ENCODE results near the gene SLC16A8.

DNA sequence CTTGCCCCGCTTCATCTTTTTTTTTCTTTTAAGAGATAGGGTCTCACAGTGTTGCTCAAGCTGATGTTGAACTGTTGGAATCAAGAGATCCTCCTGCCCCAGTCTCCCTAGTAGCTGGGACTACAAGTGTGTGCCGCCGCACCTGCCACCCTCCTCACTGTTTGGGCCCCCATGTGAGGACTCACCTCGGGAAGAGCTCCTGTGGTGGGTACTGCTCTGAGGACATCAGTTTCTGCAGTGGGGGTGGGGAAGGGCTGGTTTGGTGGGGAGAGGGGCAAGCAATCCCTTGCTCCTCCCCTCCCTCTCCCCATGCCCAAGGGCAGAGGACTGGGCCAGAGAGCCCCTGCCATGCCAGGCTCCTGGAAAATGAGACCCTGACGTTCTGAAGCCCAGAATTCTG lies 1.5 kb upstream of the SLC16A8 start:
- TF ChIP-seq, protein P1, sequence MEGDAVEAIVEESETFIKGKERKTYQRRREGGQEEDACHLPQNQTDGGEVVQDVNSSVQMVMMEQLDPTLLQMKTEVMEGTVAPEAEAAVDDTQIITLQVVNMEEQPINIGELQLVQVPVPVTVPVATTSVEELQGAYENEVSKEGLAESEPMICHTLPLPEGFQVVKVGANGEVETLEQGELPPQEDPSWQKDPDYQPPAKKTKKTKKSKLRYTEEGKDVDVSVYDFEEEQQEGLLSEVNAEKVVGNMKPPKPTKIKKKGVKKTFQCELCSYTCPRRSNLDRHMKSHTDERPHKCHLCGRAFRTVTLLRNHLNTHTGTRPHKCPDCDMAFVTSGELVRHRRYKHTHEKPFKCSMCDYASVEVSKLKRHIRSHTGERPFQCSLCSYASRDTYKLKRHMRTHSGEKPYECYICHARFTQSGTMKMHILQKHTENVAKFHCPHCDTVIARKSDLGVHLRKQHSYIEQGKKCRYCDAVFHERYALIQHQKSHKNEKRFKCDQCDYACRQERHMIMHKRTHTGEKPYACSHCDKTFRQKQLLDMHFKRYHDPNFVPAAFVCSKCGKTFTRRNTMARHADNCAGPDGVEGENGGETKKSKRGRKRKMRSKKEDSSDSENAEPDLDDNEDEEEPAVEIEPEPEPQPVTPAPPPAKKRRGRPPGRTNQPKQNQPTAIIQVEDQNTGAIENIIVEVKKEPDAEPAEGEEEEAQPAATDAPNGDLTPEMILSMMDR (IDR thresholded peaks at IDR 0.05; ENCODE audit: low read length), result no peak
- no peak for TF ChIP-seq EZH2 (optimal IDR thresholded peaks at IDR 0.05; ENCODE audit: low read depth, low read length)
